H9 (cell line): ENCODE results near the gene BRSK2. TPM values are rescaled to one million over a fixed set of nuclear protein-coding genes. Genes with fewer than 3 reads are reported as not detected.

Experiments used
- DNase-seq: peaks from one replicate; pipeline ENCODE4 v3.0.0-alpha.2; 2017
- H2AFZ ChIP-seq: one replicate; pipeline ENCODE4 v1.6.1; 2013; ENCODE audit warnings: mild to moderate bottlenecking, low read length, control low read depth, moderate library complexity
- H2AK5ac ChIP-seq: 2 replicates; pipeline ENCODE4 v1.6.1; 2013; ENCODE audit warnings: low read length, control low read depth, mixed read lengths; ENCODE audit not compliant: insufficient read length
- H2BK120ac ChIP-seq: one replicate; pipeline ENCODE4 v1.6.1; 2013; ENCODE audit warnings: low read depth, mild to moderate bottlenecking, low read length, control low read depth, inconsistent platforms; ENCODE audit not compliant: poor library complexity, severe bottlenecking
- H2BK12ac ChIP-seq: 2 replicates; pipeline ENCODE4 v1.6.1; 2013; ENCODE audit warnings: low read length, control low read depth, mixed read lengths, low read depth; ENCODE audit not compliant: insufficient read length
- H2BK15ac ChIP-seq: 2 replicates; pipeline ENCODE4 v1.6.1; 2013; ENCODE audit warnings: low read depth, low read length, control low read depth
- H2BK20ac ChIP-seq: one replicate; pipeline ENCODE4 v1.6.1; 2013; ENCODE audit warnings: low read depth, mild to moderate bottlenecking, low read length, control low read depth, inconsistent platforms; ENCODE audit not compliant: poor library complexity, severe bottlenecking
- H2BK5ac ChIP-seq: 2 replicates; pipeline ENCODE4 v1.6.1; 2013; ENCODE audit warnings: low read length, control low read depth, mixed read lengths; ENCODE audit not compliant: insufficient read length
- H3K14ac ChIP-seq: 2 replicates; pipeline ENCODE4 v1.6.1; 2013; ENCODE audit warnings: low read length, control low read depth; ENCODE audit not compliant: insufficient read depth
- H3K18ac ChIP-seq: 2 replicates; pipeline ENCODE4 v1.6.1; 2013; ENCODE audit warnings: low read depth, mild to moderate bottlenecking, mixed read lengths, low read length, control low read depth; ENCODE audit not compliant: insufficient read length
- H3K23ac ChIP-seq: 2 replicates; pipeline ENCODE4 v1.6.1; 2013; ENCODE audit warnings: low read length, control low read depth, mixed read lengths, low read depth; ENCODE audit not compliant: insufficient read length
- H3K23me2 ChIP-seq: 2 replicates; pipeline ENCODE4 v1.6.1; 2013; ENCODE audit warnings: low read depth, mild to moderate bottlenecking, mixed read lengths, low read length, control low read depth; ENCODE audit not compliant: insufficient read length, poor library complexity, severe bottlenecking
- H3K27ac ChIP-seq: 2 replicates; pipeline ENCODE4 v1.5.1; 2013; ENCODE audit warnings: low read length, control low read depth, mixed read lengths, low read depth; ENCODE audit not compliant: insufficient read length
- H3K27me3 ChIP-seq: 2 replicates; pipeline ENCODE4 v1.6.1; 2013; ENCODE audit warnings: low read length, control low read depth, inconsistent platforms; ENCODE audit not compliant: insufficient read depth
- H3K4ac ChIP-seq: 2 replicates; pipeline ENCODE4 v1.6.1; 2013; ENCODE audit warnings: low read depth, mild to moderate bottlenecking, control low read depth, inconsistent platforms, low read length, moderate library complexity
- H3K4me1 ChIP-seq: 2 replicates; pipeline ENCODE4 v1.6.1; 2013; ENCODE audit warnings: low read length, control low read depth, inconsistent platforms; ENCODE audit not compliant: insufficient read depth
- H3K4me2 ChIP-seq: 2 replicates; pipeline ENCODE4 v1.6.1; 2013; ENCODE audit warnings: low read length, control low read depth, mixed read lengths; ENCODE audit not compliant: insufficient read length, insufficient read depth
- H3K56ac ChIP-seq: 2 replicates; pipeline ENCODE4 v1.6.1; 2013; ENCODE audit warnings: low read depth, mild to moderate bottlenecking, mixed read lengths, low read length, control low read depth; ENCODE audit not compliant: insufficient read length
- H3K79me1 ChIP-seq: 2 replicates; pipeline ENCODE4 v1.6.1; 2013; ENCODE audit warnings: low read depth, mild to moderate bottlenecking, moderate library complexity, low read length, control low read depth, inconsistent platforms; ENCODE audit not compliant: insufficient read depth, poor library complexity, severe bottlenecking
- H3K79me2 ChIP-seq: 2 replicates; pipeline ENCODE4 v1.6.1; 2013; ENCODE audit warnings: low read length, control low read depth, inconsistent platforms; ENCODE audit not compliant: insufficient read depth
- H3K9ac ChIP-seq: 2 replicates; pipeline ENCODE4 v1.6.1; 2013; ENCODE audit warnings: low read length, control low read depth, mixed read lengths; ENCODE audit not compliant: insufficient read length; ENCODE audit errors: extremely low read depth
- H3K9me3 ChIP-seq: one replicate; pipeline ENCODE4 v1.6.1; 2013; ENCODE audit warnings: low read depth, low read length, inconsistent platforms; ENCODE audit not compliant: control insufficient read depth
- H3T11ph ChIP-seq: one replicate; pipeline ENCODE4 v1.6.1; 2013; ENCODE audit warnings: mild to moderate bottlenecking, low read length, control low read depth, inconsistent platforms
- H4K20me1 ChIP-seq: one replicate; pipeline ENCODE4 v1.6.1; 2013; ENCODE audit not compliant: control insufficient read depth, insufficient read length, insufficient read depth
- H4K5ac ChIP-seq: 2 replicates; pipeline ENCODE4 v1.6.1; 2013; ENCODE audit warnings: low read depth, mild to moderate bottlenecking, mixed read lengths, low read length, control low read depth; ENCODE audit not compliant: insufficient read length
- H4K8ac ChIP-seq: replicated peaks from 2 replicates; pipeline ENCODE4 v1.6.1; 2013; ENCODE audit warnings: low read length, control low read depth, mixed read lengths, low read depth; ENCODE audit not compliant: insufficient read length
- H4K91ac ChIP-seq: 2 replicates; pipeline ENCODE4 v1.6.1; 2013; ENCODE audit warnings: low read depth, mild to moderate bottlenecking, moderate library complexity, mixed read lengths, low read length, control low read depth; ENCODE audit not compliant: insufficient read length
- H3K27ac Mint-ChIP-seq, 3 experiments: 2 replicates in 2 of 3; 3 replicates in 1 of 3; pipeline ENCODE4 v1.8.0; 2020 to 2021; ENCODE audit warnings: mixed read lengths in 3 of 3, mild to moderate bottlenecking in 1 of 3, moderate library complexity in 1 of 3
- H3K27me3 Mint-ChIP-seq: 2 replicates; pipeline ENCODE4 v1.8.0; 2021; ENCODE audit warnings: low read depth, mild to moderate bottlenecking, moderate library complexity, mixed read lengths
- H3K36me3 Mint-ChIP-seq, 3 experiments: 2 replicates in 2 of 3; 3 replicates in 1 of 3; pipeline ENCODE4 v1.8.0; 2020 to 2021; ENCODE audit warnings: low read depth in 3 of 3, mixed read lengths in 3 of 3; ENCODE audit not compliant: insufficient read depth in 1 of 3
- H3K4me1 Mint-ChIP-seq, 2 experiments: 2 replicates each; pipeline ENCODE4 v1.8.0; 2020; ENCODE audit warnings: mixed read lengths in 2 of 2
- H3K4me3 Mint-ChIP-seq, 2 experiments: 2 replicates in 1 of 2; 3 replicates in 1 of 2; pipeline ENCODE4 v1.8.0; 2020 to 2021; ENCODE audit warnings: mild to moderate bottlenecking in 2 of 2, mixed read lengths in 2 of 2, moderate library complexity in 1 of 2
- H3K9me3 Mint-ChIP-seq, 2 experiments: 2 replicates in 1 of 2; 3 replicates in 1 of 2; pipeline ENCODE4 v1.8.0; 2020; ENCODE audit warnings: mild to moderate bottlenecking in 2 of 2, mixed read lengths in 2 of 2, moderate library complexity in 1 of 2
- CTCF ChIP-seq: fragments of 200-600 bp; sonication (generic); conservative IDR thresholded peaks from 3 replicates; pipeline ENCODE4 v1.8.0; 2021; ENCODE audit warnings: antibody characterized with exemption, mild to moderate bottlenecking
- WGBS: extraction: QIAGEN DNeasy Blood & Tissue Kit; methylation state at CpG from one replicate; pipeline ENCODE4 v1.1.7; 2013; ENCODE audit warnings: missing lambda C conversion rate, low lambda C conversion rate, mixed read lengths; ENCODE audit not compliant: insufficient read length; ENCODE audit errors: extremely low coverage; 5-methylcytosine and 5-hydroxymethylcytosine counted together
- total RNA-seq: library from RNA; stranded (reverse); gene quantifications from 2 replicates; pipeline ENCODE4 v1.2.1, GENCODE V29; 2021

BRSK2 gene
- total RNA-seq, 1 experiment from 2014 or later, result 28.4 TPM

- no peak overlapping the region for H3T11ph ChIP-seq
- H3K4me1 ChIP-seq, result no peaks in the 10 kb centered on the region
- H2BK5ac ChIP-seq, result no peak overlapping the region
- WGBS, result no CpG with 5 or more reads among the region's 18 CpGs
- no peak overlapping the region for H3K4ac ChIP-seq
- H3K27ac ChIP-seq, result no peak overlapping the region
- H3K79me2 ChIP-seq, result no peaks in the 10 kb centered on the region
- H3K23ac ChIP-seq, result no peak overlapping the region
- Mint-ChIP-seq H3K4me1 (no peaks in the 10 kb centered on the region), H3K27ac (no peak overlapping the region), H3K36me3 (peaks cover 2 to 5% (median 4%) of the 10 kb centered on the region in 3 experiments; a peak in 5 of 7 replicates), H3K27me3 (peaks cover 32% of the 10 kb centered on the region), H3K9me3 (peaks cover 36 to 40% of the 10 kb centered on the region in 2 experiments), H3K4me3 (no peak overlapping the region)
- H3K79me1 ChIP-seq, result no peaks in the 10 kb centered on the region
- H2BK15ac ChIP-seq, result no peak overlapping the region
- TF ChIP-seq CTCF, result no peak
- no peak overlapping the region for H4K91ac ChIP-seq
- peaks cover 2% of the 10 kb centered on the region for H3K23me2 ChIP-seq
- H2BK120ac ChIP-seq, result no peak overlapping the region
- H3K9ac ChIP-seq, result no peak overlapping the region
- no peak overlapping the region for H2BK12ac ChIP-seq
- no peak for DNase-seq
- no peak overlapping the region; the same call in 1 of the 2 replicates for H3K14ac ChIP-seq
- H3K9me3 ChIP-seq, result peaks cover 10% of the 10 kb centered on the region
- H4K8ac ChIP-seq, result no peak overlapping the region
- H3K27me3 ChIP-seq, result no peaks in the 10 kb centered on the region
- no peak overlapping the region for H2AFZ ChIP-seq
- H2BK20ac ChIP-seq, result no peak overlapping the region
- no peak overlapping the region for H3K56ac ChIP-seq
- H4K20me1 ChIP-seq, result no peaks in the 10 kb centered on the region
- no peak overlapping the region for H3K4me2 ChIP-seq
- H4K5ac ChIP-seq, result no peak overlapping the region
- no peak overlapping the region for H2AK5ac ChIP-seq
- peak overlapping the region; percentile 74 for H3K18ac ChIP-seq
Observed at GRCh38 chr11:1369371-1370005, 20.2 kb upstream of the BRSK2 start.
